IMR-90 (cell line): ENCODE results near the gene KRTAP4-1. TPM values are rescaled to one million over a fixed set of nuclear protein-coding genes. Genes with fewer than 3 reads are reported as not detected.

Experiments used
- ATAC-seq: fragments of 200-7000 bp; cut with Tn5 transposase; 2 replicates; pipeline ENCODE4 v1.9.1; 2020; ENCODE audit warnings: low read depth, mild to moderate bottlenecking, moderate library complexity
- BruUV-seq: library from RNA; stranded (reverse); fragments of 400-500 nt; replicated peaks from 2 replicates; lab custom pipeline; 2021; lab: Mats Ljungman, UMichigan
- CTCF ChIA-PET: fragments of 300-600 bp; formaldehyde crosslinking; extraction: SDS; loops from one replicate; lab custom pipeline; 2021; ENCODE audit warnings: antibody characterized with exemption; lab: Yijun Ruan, JAX
- POLR2A ChIA-PET: fragments of 300-600 bp; sonication (Branson Sonifier 250); formaldehyde crosslinking; loops from one replicate; lab custom pipeline; 2022; ENCODE audit warnings: antibody characterized with exemption; ENCODE audit not compliant: unreplicated experiment; lab: Charles Lee
- DNase-seq: peaks from one replicate; pipeline ENCODE4 v3.0.0; 2013
- H2AFZ ChIP-seq: replicated peaks from 2 replicates; pipeline ENCODE3; 2013; ENCODE audit warnings: low read length, mild to moderate bottlenecking; ENCODE audit not compliant: poor library complexity
- H2AK5ac ChIP-seq: 2 replicates; pipeline ENCODE4 v1.6.1; 2013; ENCODE audit warnings: low read depth, low read length, inconsistent platforms
- H2AK9ac ChIP-seq: replicated peaks from 2 replicates; pipeline ENCODE3; 2013; ENCODE audit warnings: mild to moderate bottlenecking, low read depth, low read length, moderate library complexity; ENCODE audit not compliant: poor library complexity
- H2BK120ac ChIP-seq: 2 replicates; pipeline ENCODE4 v1.6.1; 2013; ENCODE audit warnings: low read depth, low read length, inconsistent platforms
- H2BK15ac ChIP-seq: 3 replicates; pipeline ENCODE4 v1.6.1; 2013; ENCODE audit warnings: low read depth, low read length, inconsistent platforms
- H2BK20ac ChIP-seq: 2 replicates; pipeline ENCODE4 v1.6.1; 2013; ENCODE audit warnings: low read depth, mild to moderate bottlenecking, inconsistent platforms, low read length, moderate library complexity
- H2BK5ac ChIP-seq: 2 replicates; pipeline ENCODE4 v1.6.1; 2013; ENCODE audit warnings: mild to moderate bottlenecking, low read depth, low read length, inconsistent platforms; ENCODE audit not compliant: poor library complexity, severe bottlenecking
- H3K14ac ChIP-seq: replicated peaks from 2 replicates; pipeline ENCODE4 v1.6.1; 2013; ENCODE audit warnings: low read depth, low read length, inconsistent platforms
- H3K18ac ChIP-seq: 2 replicates; pipeline ENCODE4 v1.6.1; 2013; ENCODE audit warnings: low read depth, low read length, control low read depth
- H3K23ac ChIP-seq: 2 replicates; pipeline ENCODE4 v1.6.1; 2013; ENCODE audit warnings: low read depth, low read length, inconsistent platforms
- H3K27ac ChIP-seq: 2 replicates; pipeline ENCODE4 v1.5.1; 2013; ENCODE audit warnings: mild to moderate bottlenecking, control low read depth, low read length; ENCODE audit not compliant: insufficient read depth
- H3K27me3 ChIP-seq: 2 replicates; pipeline ENCODE4 v1.6.1; 2013; ENCODE audit warnings: low read length; ENCODE audit not compliant: control insufficient read depth, insufficient read depth
- H3K36me3 ChIP-seq: 2 replicates; pipeline ENCODE4 v1.6.1; 2013; ENCODE audit warnings: low read length, mixed read lengths; ENCODE audit not compliant: control insufficient read depth, insufficient read depth
- H3K4ac ChIP-seq: 2 replicates; pipeline ENCODE4 v1.6.1; 2013; ENCODE audit warnings: low read depth, low read length, inconsistent platforms
- H3K4me1 ChIP-seq: 2 replicates; pipeline ENCODE4 v1.6.1; 2013; ENCODE audit warnings: low read length, mixed read lengths; ENCODE audit not compliant: control insufficient read depth, insufficient read depth
- H3K4me2 ChIP-seq: 2 replicates; pipeline ENCODE4 v1.6.1; 2013; ENCODE audit warnings: low read depth, mild to moderate bottlenecking, control low read depth, low read length, moderate library complexity
- H3K4me3 ChIP-seq: 2 replicates; pipeline ENCODE4 v1.5.1; 2013; ENCODE audit warnings: low read depth, mild to moderate bottlenecking, control low read depth, low read length, moderate library complexity; ENCODE audit not compliant: insufficient read depth
- H3K56ac ChIP-seq: 2 replicates; pipeline ENCODE4 v1.6.1; 2013; ENCODE audit warnings: low read length, inconsistent platforms; ENCODE audit not compliant: insufficient read depth; ENCODE audit errors: extremely low read depth
- H3K79me1 ChIP-seq, 2 experiments: 2 replicates each; pipeline ENCODE4 v1.6.1; 2013; ENCODE audit warnings: low read length in 2 of 2, inconsistent platforms in 1 of 2, low read depth in 1 of 2
- H3K9ac ChIP-seq: 2 replicates; pipeline ENCODE4 v1.6.1; 2013; ENCODE audit warnings: low read depth, low read length, control low read depth
- H3K9me1 ChIP-seq: 2 replicates; pipeline ENCODE4 v1.6.1; 2013; ENCODE audit warnings: low read length, inconsistent platforms; ENCODE audit not compliant: insufficient read depth
- H3K9me3 ChIP-seq: 2 replicates; pipeline ENCODE4 v1.6.1; 2013; ENCODE audit warnings: low read length; ENCODE audit not compliant: control insufficient read depth, insufficient read depth
- H4K20me1 ChIP-seq: 2 replicates; pipeline ENCODE4 v1.6.1; 2013; ENCODE audit warnings: low read length, inconsistent platforms; ENCODE audit not compliant: insufficient read depth
- H4K5ac ChIP-seq: 2 replicates; pipeline ENCODE4 v1.6.1; 2013; ENCODE audit warnings: mild to moderate bottlenecking, low read depth, low read length, control low read depth
- H4K8ac ChIP-seq, 2 experiments: 2 replicates each; pipeline ENCODE4 v1.6.1; 2013; ENCODE audit warnings: low read depth in 2 of 2, low read length in 2 of 2, control low read depth in 1 of 2, inconsistent platforms in 1 of 2
- H4K91ac ChIP-seq: 2 replicates; pipeline ENCODE4 v1.6.1; 2013; ENCODE audit warnings: low read depth, low read length, inconsistent platforms; ENCODE audit not compliant: insufficient read depth
- BHLHE40 ChIP-seq: fragments of 150-350 bp; IDR thresholded peaks from 2 replicates; pipeline ENCODE4 v1.6.1; 2016; ENCODE audit warnings: mild to moderate bottlenecking, low read depth, low read length
- CEBPB ChIP-seq: IDR thresholded peaks from 2 replicates; pipeline ENCODE4 v1.6.1; 2012; ENCODE audit warnings: low read depth, low read length, improper control_type of control experiment
- FOS ChIP-seq: fragments of 150-350 bp; IDR thresholded peaks from 2 replicates; pipeline ENCODE4 v1.6.1; 2016; ENCODE audit warnings: low read depth, low read length
- MAZ ChIP-seq: IDR thresholded peaks from 2 replicates; pipeline ENCODE4 v1.6.1; 2012; ENCODE audit warnings: low read depth, mild to moderate bottlenecking, low read length, improper control_type of control experiment, moderate library complexity, borderline replicate concordance
- NFE2L2 ChIP-seq: fragments of 150-350 bp; IDR thresholded peaks from 2 replicates; pipeline ENCODE4 v1.6.1; 2016; ENCODE audit warnings: low read depth, mild to moderate bottlenecking, low read length
- POLR2A ChIP-seq: IDR thresholded peaks from 2 replicates; pipeline ENCODE4 v1.6.1; 2012; ENCODE audit warnings: mild to moderate bottlenecking, low read depth, low read length
- RAD21 ChIP-seq: IDR thresholded peaks from 2 replicates; pipeline ENCODE4 v1.6.1; 2012; ENCODE audit warnings: low read length, improper control_type of control experiment
- RCOR1 ChIP-seq: IDR thresholded peaks from 2 replicates; pipeline ENCODE4 v1.6.1; 2012; ENCODE audit warnings: mild to moderate bottlenecking, low read length, improper control_type of control experiment; ENCODE audit not compliant: insufficient replicate concordance
- WGBS, 2 experiments: methylation state at CpG; one replicate each; pipeline versions ENCODE4 v1.1.5 to v1.1.7; 2013; ENCODE audit warnings: missing lambda C conversion rate in 2 of 2; ENCODE audit not compliant: insufficient read length in 1 of 2; ENCODE audit errors: extremely low coverage in 2 of 2; 5-methylcytosine and 5-hydroxymethylcytosine counted together
- dilution Hi-C: fragments of 300-500 bp; cut with HindIII; formaldehyde crosslinking; loops from one replicate; pipeline ENCODE4 v1.14.3; 2018; ENCODE audit warnings: low sequenced_read_pairs; ENCODE audit not compliant: unreplicated experiment
- in situ Hi-C: fragments of 300-500 bp; cut with MboI; formaldehyde crosslinking; loops from 3 replicates; pipeline ENCODE4 v1.14.3; 2019; ENCODE audit warnings: low sequenced_read_pairs, inconsistent platforms, mixed read lengths
- intact Hi-C: fragments of 100-400 bp; cut with micrococcal nuclease; formaldehyde crosslinking; loops from 2 replicates; pipeline ENCODE4 v1.10.0; 2022
- polyA plus RNA-seq, 3 experiments: library from polyadenylated mRNA; depleted of rRNA; stranded (reverse); fragments of >200 nt; gene quantifications; 2 replicates each; pipeline ENCODE4 v1.2.3, GENCODE V29; 2012; ENCODE audit warnings: low replicate concordance in 1 of 3
- total RNA-seq: library from RNA; depleted of rRNA; stranded (reverse); fragments of >200 nt; gene quantifications from 2 replicates; pipeline ENCODE4 v1.2.3, GENCODE V29; 2012

Gene KRTAP4-1
- total and polyA plus RNA-seq, 2 of the 4 experiments (the other 2 are of a cell fraction) = not detected

DNA sequence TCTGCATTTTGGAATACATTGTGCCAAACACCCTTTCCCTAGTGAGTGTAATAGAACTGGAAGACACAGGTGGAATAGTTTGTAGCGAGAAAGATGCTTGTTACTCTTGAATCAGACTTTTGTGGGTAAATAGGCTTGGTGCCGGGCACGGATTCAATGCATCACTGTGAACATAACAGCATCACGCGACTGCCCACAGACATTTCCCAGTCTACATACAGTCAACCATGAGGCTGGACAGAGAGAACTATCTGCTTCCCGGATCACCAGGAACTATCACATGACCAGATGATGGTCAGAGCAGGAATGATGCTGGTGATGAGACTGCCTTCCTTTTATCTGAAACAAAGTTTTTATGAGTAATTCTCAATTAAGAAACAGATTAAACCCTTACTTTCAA lies 41.3 kb upstream of the KRTAP4-1 start:
- H2AK9ac ChIP-seq = no peak overlapping the region
- H3K36me3 ChIP-seq = no peaks in the 10 kb centered on the region
- H3K56ac ChIP-seq = no peak overlapping the region
- DNase-seq (no peak), ATAC-seq (no peak)
- H3K9me1 ChIP-seq = no peaks in the 10 kb centered on the region; the same call in 1 of the 2 replicates
- no TSS peak for BruUV-seq
- no peak overlapping the region for H2BK20ac ChIP-seq
- no peaks in the 10 kb centered on the region for H4K20me1 ChIP-seq
- no peak overlapping the region for H3K23ac ChIP-seq
- TF ChIP-seq MAZ = no peak
- TF ChIP-seq POLR2A = no peak
- no peak for TF ChIP-seq FOS
- no peak for TF ChIP-seq RAD21
- TF ChIP-seq CEBPB = no peak
- no peak for TF ChIP-seq RCOR1
- no peak for TF ChIP-seq NFE2L2
- TF ChIP-seq BHLHE40 = no peak
- H3K27me3 ChIP-seq = peaks cover 4% of the 10 kb centered on the region; the same call in 1 of the 2 replicates
- H4K5ac ChIP-seq = no peak overlapping the region
- CTCF ChIA-PET = no interaction called here
- no peak overlapping the region for H3K9ac ChIP-seq
- no peak overlapping the region for H2BK15ac ChIP-seq
- H2BK120ac ChIP-seq = no peak overlapping the region
- H3K9me3 ChIP-seq = no peaks in the 10 kb centered on the region
- POLR2A ChIA-PET = no interaction called here
- H3K4ac ChIP-seq = no peak overlapping the region
- no peak overlapping the region for H3K4me2 ChIP-seq
- no peak overlapping the region; the same call in 1 of the 2 replicates for H3K14ac ChIP-seq
- H3K79me1 ChIP-seq = no peaks in the 10 kb centered on the region
- intact Hi-C loops = no loop called here
- no peaks in the 10 kb centered on the region for H3K4me1 ChIP-seq
- no CpG with 5 or more reads among the region's 6 CpGs for WGBS, 2 experiments
- dilution Hi-C loops = no loop called here
- no peak overlapping the region for H2AFZ ChIP-seq
- in situ Hi-C loops = no loop called here
- no peak overlapping the region for H2AK5ac ChIP-seq
- no peak overlapping the region for H3K4me3 ChIP-seq
- no peak overlapping the region for H3K27ac ChIP-seq
- no peak overlapping the region for H3K18ac ChIP-seq
- H4K91ac ChIP-seq = no peak overlapping the region
- H2BK5ac ChIP-seq = no peak overlapping the region
- no peak overlapping the region for H4K8ac ChIP-seq
